Panc1 (cell line): Measurements from ENCODE around the gene RAPSN.

ENCODE experiments used
- POLR2AphosphoS5 ChIP-seq: IDR thresholded peaks from 2 replicates; pipeline ENCODE4 v1.6.1; 2012; ENCODE audit warnings: mild to moderate bottlenecking, low read depth, low read length, moderate library complexity
- REST ChIP-seq, 2 experiments: IDR thresholded peaks; 2 replicates each; pipeline ENCODE4 v1.6.1; 2011 to 2012; ENCODE audit warnings: low read depth in 2 of 2, control low read depth in 1 of 2, low read length in 1 of 2, mild to moderate bottlenecking in 1 of 2, moderate library complexity in 1 of 2; ENCODE audit not compliant: insufficient read depth in 1 of 2
- TF ChIP-seq, protein P1 (sequence below): fragments of 450-650 bp; IDR thresholded peaks from 2 replicates; pipeline ENCODE4 v1.5.1; 2017; ENCODE audit warnings: mild to moderate bottlenecking

GRCh38 chr11:47430524-47430923, 18.4 kb downstream of the RAPSN start:
- no peak for TF ChIP-seq POLR2AphosphoS5
- TF ChIP-seq, protein P1, sequence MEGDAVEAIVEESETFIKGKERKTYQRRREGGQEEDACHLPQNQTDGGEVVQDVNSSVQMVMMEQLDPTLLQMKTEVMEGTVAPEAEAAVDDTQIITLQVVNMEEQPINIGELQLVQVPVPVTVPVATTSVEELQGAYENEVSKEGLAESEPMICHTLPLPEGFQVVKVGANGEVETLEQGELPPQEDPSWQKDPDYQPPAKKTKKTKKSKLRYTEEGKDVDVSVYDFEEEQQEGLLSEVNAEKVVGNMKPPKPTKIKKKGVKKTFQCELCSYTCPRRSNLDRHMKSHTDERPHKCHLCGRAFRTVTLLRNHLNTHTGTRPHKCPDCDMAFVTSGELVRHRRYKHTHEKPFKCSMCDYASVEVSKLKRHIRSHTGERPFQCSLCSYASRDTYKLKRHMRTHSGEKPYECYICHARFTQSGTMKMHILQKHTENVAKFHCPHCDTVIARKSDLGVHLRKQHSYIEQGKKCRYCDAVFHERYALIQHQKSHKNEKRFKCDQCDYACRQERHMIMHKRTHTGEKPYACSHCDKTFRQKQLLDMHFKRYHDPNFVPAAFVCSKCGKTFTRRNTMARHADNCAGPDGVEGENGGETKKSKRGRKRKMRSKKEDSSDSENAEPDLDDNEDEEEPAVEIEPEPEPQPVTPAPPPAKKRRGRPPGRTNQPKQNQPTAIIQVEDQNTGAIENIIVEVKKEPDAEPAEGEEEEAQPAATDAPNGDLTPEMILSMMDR, result no peak
- TF ChIP-seq REST (IDR thresholded peaks at IDR 0.05; ENCODE audit: insufficient read depth in 1 of 2, low read depth in 2 of 2, low read length in 1 of 2), result no peak
